ENCODE results near the gene ADM.

DNA sequence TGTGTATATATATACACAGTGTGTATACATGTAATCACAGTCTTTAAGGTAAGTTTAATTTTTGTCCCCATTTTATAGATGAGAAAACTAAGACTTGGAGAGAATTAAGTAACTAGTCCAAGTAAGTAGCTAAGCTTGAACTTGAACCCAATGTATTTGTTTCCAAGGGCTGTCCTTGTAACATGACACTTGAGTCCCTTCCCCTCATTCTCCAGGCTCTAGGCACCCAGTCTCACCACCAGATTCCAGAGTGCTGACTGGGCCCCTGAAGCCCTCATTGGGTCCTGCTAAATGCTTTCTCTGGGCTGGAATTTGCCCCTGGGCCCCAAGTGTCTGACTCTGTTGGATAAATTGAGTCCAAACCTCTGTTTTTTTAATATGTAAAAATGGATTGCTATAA is 45.5 kb downstream of the ADM start:
- TF ChIP-seq, protein P1, sequence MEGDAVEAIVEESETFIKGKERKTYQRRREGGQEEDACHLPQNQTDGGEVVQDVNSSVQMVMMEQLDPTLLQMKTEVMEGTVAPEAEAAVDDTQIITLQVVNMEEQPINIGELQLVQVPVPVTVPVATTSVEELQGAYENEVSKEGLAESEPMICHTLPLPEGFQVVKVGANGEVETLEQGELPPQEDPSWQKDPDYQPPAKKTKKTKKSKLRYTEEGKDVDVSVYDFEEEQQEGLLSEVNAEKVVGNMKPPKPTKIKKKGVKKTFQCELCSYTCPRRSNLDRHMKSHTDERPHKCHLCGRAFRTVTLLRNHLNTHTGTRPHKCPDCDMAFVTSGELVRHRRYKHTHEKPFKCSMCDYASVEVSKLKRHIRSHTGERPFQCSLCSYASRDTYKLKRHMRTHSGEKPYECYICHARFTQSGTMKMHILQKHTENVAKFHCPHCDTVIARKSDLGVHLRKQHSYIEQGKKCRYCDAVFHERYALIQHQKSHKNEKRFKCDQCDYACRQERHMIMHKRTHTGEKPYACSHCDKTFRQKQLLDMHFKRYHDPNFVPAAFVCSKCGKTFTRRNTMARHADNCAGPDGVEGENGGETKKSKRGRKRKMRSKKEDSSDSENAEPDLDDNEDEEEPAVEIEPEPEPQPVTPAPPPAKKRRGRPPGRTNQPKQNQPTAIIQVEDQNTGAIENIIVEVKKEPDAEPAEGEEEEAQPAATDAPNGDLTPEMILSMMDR (IDR thresholded peaks at IDR 0.05): no peak
- no peak for TF ChIP-seq POLR2A (IDR thresholded peaks at IDR 0.05)

Measured in body of pancreas (tissue), 4 donors.